Activated CD4-positive, alpha-beta T cell treated with anti-CD3 and anti-CD28 coated beads, Interleukin-2, amount 50 U/mL, for 48 hours (primary cell): ENCODE data around the gene GRPR.
"Not testable (repeated sequence)": the region's sequence is repeated elsewhere in the genome, so short reads cannot be mapped to it uniquely, and the experiment has no call there.

Experiments
- DNase-seq, 2 experiments: peaks; one replicate each; pipeline ENCODE4 v3.0.0-alpha.2; 2020

The GRPR gene

DNA sequence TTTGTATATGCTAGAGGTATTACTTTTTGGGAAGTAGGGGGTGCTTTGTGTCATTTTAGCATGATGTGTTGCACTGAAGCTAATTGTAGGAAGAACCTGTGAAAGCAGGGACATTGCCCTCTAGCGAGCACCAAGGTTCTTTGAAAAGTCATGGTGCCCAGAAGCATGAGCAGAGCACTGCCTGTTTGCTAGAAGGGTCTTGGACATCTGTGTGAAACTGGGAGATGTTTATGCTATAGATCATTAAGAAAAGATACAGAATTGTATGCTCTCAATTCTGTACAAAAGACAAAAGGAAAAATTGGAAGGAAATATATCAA is 14.7 kb downstream of the GRPR start:
- DNase-seq = no peak

DNA sequence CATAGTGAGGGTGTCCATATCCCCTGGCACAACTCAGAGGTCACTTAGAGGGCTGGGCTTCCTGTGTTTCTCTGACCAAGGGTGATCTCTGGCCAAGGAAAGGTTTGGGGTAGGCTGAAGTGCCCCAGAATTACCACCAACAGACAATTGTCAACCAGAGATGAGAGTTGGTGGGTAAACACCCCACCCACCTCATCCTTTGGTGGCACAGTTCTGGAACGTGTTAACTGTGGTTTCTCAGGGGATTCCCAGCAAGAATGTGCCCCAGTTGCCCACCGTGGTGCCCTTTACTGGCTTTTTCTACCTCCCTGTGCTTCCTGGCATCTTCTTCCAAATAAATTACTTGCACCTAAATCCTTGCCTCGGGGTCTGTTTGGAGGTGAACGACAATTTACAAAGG is 17.1 kb downstream of the GRPR start:
- DNase-seq = no peak

DNA sequence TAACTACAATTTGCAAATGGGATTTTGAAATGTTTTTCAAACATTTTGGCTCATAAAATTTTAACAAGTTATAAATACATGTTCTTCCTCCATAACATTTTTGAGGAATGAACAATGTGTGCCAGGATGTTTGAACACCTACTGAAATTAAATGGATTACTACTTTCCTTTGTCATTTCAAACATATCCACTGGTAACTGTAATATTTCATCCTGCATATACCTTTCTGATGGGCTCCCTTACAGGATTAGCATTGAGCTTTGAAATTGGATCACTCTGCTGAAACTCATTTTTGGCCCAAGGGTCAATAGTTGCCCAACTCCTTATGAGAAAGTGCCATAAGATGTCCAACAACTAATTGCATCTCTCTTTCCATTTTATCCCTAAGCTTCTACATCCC is 17.6 kb downstream of the GRPR start:
- DNase-seq = no peak

DNA sequence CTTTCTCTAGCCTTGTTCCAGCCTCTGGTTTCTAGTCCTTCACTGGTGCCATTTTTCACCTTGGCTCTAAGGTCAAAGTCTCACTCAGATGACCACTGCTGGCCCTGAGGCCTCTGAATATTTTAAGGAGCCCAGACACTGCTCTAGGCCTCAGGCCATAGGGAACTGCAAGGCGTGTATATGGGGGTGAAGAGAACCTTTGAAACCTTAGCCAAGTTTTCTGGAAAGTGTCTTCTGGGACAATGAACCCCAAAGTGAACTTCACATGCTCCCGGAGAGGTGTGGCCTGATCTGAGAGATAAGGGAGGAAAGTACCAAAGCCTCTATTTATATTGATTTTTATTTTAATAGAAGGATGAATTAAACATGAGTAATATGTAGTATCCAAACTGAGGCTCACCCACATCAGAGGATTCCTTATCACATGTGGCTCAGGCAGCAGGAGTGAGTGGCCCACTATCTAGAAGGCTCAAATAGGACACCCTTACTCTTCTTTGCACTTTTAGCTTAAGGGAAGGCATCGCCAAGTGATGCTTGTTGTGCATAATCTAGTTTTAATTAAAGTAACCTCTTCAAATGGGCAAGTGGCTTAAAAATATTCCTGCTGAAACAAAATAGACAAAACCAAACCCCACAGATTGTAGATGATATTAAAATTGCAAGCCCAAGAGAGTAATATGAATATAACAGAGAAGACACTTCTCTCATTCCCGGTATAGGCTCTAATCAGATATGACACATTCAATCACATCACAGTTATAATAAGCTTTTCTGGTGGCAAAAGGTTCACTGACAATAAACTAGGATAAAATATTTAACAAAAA is 18.3 kb downstream of the GRPR start:
- no peak for DNase-seq

DNA sequence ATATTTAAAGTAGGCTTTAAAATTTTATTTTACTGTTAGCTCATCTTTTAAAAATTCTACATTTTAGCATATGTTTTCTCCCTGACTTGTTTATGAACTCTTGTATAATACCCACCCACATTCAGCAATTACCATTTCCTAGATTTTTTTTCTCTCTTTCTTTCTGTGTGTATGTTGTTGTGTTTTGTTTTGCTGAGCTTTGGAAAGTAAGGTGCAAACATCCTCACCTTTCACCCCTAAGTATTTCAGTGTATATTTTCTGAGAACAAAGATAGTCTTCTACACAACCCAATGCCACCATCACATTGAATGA is 18.8 kb downstream of the GRPR start:
- no peak for DNase-seq

DNA sequence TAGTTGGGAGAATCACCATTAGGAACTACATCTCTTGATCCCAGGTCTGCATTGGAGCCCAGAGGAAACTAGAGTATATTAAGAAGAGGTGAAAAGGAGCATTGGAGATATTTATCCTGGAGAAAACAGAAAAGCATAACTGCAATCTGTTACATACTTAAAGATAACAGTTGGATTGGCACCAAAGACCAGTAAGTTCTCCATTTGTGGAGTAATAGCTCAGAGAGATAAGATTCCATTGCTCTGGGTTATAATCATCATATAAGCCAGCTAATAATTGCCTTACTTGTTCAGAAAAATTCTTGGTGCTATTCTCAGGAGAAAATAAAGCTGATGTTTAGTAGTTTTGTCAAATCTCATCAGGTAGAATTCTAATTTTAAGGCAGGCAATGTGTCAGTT is 20.6 kb downstream of the GRPR start:
- DNase-seq = no peak

DNA sequence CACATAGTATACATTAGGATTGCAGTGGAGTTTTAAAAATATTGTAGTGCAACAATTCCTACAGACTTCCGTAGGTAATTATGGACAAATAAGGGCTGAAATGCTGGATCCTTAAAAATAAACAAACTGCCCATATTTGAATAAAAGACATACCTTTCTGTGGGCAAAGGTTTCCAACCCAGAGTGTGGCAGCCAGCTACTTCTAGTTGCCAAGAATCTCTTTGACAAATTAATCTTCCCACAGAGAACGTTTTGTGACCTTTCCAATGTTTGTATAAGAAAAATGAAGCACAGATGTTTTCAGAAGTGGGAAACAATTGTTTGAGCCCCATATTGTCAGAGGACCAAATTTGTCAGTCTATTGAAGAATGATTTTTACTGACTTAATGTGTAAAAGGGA is 21.1 kb downstream of the GRPR start:
- no peak for DNase-seq

DNA sequence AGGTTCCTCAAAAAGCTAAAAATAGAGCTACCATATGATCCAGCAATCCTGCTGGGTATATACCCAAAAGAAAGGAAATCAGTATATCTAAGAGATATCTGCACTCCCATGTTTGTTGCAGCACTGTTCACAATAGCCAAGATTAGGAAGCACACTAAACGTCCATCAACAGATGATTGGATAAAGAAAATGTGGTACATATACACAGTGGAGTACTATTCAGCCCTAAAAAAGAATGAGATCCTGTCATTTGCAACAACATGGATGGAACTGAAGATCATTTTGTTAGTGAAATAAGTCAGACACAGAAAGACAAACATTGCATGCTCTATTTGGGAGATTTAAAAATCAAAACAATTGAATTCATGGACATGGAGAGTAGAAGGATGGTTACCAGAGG is 21.7 kb downstream of the GRPR start:
- not testable (repeated sequence) for DNase-seq

DNA sequence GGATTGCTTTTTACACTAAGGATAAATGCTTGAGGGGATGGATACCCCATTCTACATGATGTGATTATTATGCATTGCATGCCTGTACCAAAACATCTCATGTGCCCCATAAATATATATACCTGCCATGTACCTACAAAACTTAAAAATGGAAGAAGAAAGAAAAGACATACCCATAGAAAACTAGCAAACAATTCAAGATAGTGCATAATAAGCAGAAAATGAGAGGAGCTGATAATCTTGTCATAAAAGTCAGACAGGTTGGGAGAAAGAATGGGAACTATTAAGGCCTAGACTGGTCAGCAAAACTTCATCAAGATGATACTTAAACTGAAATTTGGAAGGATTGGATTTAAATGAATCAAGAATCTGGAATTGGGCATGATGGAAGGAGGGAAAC is 22.3 kb downstream of the GRPR start:
- no peak for DNase-seq

DNA sequence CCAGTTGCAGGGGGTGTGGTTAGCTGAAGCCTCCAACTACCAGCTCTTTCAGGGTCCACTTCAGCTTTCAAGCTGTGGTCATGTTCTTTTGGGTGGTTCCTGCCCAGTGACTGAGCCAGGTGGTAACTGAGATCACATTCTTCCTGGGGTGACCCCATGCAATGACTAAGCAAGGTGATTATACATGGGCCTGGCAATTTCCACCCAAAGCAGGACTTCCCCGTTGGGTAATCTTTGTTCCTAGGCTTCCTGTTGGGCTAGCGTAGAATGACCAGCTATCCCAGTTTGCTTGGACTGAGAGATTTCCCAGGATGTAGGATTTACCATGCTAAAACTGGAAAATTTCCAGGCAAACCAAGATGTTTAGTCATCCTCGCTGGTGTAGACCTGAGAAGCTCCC is 25.5 kb downstream of the GRPR start:
- no peak for DNase-seq

DNA sequence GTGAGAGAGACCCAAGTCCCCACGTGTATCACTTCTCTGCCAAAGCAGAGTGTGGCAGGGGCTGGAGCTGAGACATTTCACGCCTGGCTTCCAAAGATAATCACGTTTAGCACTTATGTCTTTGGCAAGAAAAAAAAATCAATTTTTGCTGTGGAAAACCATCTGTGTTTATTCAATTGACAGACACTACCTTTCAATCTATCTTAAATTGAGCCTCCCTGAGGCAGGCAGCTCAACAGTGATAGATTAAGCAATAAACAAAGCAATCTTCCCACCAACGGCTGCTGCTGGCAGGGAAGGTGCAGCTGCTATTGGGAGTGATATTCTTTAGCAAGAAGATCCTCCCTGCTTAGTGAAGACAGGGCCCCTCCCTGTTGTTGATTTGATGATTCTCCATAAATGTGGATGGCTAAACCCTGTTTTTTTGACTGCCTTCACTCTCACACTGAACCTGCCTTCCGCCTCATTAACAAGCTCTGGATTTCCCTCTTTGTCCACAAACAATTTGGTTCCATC is 32.3 kb downstream of the GRPR start:
- no peak for DNase-seq

DNA sequence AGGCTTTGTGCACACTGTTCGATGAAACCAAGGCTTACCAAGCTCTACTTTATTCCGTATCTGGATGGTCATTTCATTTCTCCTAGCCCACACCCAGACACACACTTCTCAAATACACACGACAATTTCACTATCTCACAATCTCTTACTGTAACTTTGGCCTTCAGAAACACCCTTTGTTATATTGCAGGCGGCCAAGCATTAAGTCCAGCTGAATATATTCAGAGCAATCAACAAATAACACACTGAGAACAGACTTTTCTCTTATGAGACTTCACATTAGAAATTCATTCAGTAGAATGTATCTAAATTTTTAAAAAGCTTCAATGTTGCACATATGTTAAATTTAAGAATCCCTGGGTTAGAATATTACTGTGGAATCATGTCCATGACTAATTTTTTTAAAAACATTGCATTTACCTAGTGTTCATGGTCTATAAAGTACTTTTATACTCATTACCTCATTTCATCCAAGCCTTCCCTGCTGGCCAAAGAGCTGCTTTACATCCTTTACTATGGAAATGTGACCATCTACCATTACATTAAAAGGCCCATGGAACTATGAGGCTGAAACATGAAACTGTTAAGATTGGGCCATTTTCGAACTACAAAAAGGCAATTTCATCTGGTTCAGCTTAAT is 33.4 kb downstream of the GRPR start:
- DNase-seq = no peak

DNA sequence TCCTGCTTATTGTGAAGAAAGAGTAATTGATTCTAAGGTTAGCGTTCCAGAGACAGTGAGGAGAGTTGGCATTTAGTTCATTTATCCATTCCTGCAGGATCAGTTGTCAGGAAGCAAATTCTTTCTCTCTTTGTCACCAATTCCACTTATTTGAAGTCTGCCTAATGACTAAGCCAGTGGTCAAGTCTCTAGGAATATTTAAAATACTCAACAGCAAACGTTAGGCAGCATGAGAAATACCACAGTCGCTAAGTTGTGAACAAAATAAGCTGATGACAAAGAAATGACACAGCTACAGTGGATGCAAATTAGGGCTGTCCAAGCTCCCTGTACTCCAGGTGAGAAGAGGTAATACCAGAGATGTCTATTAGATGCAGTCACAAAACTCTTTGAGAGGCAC is 37.4 kb downstream of the GRPR start:
- DNase-seq = no peak

DNA sequence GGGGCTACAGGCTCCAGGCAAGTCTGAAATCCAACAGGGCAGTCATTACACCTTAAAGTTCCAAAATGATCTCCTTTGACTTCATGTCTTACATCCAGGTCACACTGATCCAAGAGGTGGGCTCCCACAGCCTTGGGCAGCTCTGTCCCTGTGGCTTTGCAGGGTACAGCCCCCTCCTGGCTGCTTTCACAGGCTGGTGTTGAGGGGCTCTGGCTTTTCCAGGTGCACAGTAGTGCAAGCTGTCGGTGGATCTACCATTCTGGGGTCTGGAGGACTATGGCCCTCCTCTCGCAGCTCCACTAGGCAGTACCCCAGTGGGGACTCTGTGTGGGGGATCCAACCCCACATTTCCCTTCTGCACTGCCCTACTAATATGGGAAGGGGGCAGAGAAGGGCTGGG is 37.8 kb downstream of the GRPR start:
- not testable (repeated sequence) for DNase-seq

DNA sequence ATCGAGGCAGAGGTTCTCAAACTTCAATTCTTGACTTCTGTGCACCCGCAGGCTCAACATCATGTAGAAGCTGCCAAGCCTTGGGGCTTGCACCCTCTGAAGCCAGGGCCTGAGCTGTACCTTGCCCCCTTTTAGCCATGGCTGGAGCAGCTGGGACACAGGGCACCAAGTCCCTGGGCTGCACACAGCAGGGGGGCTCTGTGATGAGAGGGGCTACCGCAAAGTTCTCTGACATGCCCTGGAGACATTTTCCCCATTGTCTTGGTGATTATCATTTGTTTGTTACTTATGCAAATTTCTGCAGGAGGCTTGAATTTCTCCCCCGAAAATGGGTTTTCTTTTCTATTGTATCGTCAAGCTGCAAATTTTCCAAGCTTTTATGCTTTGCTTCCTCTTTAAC is 39.0 kb downstream of the GRPR start:
- DNase-seq = no peak

DNA sequence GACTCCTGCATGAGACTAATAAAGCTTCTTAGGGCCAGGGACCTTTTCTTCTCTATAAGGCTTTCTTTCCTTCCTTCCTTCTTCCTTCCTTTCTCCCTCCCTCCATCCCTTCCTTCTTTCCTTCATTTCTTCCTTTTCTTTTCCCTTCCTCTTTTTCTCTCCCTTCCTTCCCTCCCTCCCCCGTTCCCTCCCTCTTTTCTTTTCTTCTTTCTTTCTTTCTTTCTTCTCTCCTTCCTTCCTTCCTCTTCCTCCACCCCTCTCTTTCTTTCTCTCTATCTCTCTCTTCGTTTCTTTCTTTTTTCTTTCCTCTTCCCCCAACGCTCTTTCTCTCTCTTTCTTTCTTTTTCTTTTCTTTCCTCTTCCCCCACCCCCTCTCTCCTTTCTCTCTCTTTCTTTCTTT is 41.4 kb downstream of the GRPR start:
- DNase-seq = no peak

DNA sequence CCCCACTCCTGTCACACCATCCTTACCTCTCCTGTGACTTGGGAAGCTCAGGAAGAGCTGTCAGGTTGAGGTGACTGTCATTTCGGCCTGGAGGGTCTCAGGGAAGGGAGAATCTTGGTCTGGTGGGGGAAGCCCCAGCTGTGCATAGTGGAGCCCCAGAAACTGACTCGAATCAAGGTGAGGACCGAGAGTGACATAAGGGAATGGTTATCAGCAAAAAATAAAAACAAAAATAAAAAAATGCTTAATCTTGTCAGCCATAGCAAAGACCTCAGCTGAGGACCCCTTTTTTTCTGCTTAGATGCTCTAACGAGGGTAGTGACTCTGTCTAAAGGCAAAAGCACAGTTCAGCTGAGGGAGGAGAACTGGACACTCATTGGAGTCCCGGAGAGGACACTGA is 43.8 kb downstream of the GRPR start, which contains the start of gene MAGEB17:
TSS of gene MAGEB17 (plus strand) at position 301 of the 400 bp plus-strand sequence. CDS start 2,902 bp downstream, outside the sequence.
- DNase-seq = no peak

DNA sequence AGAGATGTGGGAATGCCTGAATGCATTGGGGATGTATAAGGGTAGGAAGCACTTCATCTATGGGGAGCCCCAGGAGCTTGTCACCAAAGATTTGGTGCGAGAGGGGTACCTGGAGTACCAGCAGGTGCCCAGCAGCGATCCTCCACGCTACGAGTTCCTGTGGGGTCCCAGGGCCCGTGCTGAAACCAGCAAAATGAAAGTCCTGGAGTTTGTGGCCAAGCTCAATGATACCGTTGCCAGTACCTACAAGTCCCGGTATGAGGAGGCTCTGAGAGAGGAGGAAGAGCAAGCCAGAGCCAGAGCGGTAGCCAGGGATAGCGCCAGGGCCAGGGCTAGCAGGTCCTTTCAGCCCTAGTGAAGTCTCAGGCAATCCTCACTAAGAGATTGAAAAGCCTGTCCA is 47.7 kb downstream of the GRPR start:
- DNase-seq = no peak

DNA sequence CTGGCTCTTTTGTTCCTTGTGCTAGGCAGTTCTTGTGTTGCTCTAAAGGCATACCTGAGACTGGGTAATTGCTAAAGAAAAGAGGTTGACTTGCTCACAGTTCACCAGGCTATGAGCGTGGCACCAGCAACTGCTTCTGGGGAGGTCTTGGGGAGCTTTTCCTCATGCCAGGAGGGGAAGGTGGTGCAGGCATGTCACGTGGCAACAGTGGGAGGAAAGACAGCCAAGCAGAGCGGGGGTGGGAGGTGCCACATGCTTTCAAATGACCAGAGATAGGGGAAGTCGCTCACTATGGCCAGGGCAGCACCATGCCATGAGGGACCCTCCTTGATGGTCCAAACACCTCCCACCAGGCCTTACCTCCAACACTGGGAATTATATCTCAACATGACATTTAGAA is 48.6 kb downstream of the GRPR start:
- DNase-seq = no peak

DNA sequence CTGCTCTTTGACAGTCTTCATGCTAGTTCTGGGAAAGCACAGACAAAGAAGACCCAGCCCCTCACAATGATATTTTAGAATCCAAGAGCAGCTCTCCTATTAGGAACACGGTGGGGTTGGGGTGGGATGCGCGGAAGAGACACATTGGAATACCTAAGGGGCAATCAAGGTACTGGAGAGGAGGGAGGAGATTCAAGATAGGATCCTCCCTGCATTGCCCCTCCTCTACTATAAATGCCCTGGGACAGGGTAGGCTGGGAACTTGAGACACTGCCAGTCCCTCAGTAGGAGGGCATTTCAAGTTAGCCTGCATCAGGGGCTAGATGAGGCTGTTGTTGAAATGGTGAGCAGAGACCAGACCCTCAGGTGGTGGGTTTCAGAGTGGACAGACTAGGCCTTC is 49.0 kb downstream of the GRPR start:
- no peak for DNase-seq

DNA sequence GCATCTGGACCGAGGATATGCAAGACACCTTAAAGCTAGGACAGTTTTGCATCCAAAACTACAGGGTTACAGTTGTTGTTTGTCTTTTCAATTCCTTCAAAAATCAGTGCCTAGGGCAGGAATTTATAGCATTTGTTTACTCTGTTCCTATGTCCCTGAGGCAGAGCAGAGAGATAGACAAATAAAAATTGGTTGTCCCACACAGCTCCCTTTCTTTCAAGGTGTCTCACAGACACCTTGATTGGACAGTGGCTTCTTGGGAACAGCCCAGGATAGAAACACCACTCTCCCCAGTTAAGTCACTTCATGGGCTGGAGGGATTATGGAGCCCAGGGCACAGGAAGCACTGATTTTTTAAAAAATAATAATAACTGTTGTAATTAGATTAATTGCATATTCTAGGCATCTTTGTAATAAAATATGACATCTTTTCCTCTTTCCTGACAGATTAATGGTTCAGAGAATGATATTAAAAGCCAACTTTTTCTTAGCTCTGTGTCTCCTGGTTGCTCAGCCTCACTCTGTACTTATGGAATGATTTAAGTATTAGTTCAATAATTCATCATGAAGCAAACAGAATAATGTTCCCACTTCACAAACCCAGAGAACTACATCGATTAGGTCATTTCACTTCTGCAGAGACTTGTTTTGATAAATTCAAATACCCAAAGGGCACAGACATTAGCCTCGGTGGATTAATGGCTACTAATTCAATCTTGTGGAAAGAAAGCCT is 52.1 kb downstream of the GRPR start:
- no peak for DNase-seq

DNA sequence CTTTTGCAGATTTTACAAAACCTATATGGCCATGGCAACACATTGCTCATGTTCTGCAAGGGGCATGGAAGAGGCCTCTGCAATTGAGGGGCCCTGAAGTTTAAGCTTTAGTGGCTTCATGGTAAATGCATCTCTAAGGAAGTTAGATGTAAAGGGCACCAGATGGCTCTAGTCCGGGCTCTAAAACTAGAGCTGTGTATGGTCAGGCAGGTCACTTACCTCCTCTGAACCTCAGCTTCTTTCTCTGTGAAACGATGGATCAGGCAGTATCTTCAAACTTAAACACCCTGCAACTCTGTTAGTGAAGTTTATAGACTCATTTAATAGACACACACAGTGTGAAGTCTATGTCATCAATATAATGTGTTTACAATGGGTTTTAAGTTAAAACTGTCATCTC is 53.9 kb downstream of the GRPR start:
- no peak for DNase-seq

DNA sequence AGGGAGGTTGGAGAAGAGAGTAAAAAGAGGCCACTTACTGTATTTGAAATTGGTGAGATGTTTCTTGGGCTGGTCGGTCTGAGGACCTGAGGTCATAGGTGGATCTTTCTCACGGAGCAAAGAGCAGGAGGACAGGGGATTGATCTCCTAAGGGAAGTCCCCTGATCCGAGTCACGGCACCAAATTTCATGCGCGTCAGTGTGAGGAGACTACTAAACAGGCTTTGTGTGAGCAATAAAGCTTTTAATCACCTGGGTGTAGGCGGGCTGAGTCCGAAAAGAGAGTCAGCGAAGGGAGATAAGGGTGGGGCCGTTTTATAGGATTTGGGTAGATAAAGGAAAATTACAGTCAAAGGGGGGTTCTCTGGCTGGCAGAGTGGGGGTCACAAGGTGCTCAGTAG is 60.5 kb downstream of the GRPR start:
- not testable (repeated sequence) for DNase-seq

DNA sequence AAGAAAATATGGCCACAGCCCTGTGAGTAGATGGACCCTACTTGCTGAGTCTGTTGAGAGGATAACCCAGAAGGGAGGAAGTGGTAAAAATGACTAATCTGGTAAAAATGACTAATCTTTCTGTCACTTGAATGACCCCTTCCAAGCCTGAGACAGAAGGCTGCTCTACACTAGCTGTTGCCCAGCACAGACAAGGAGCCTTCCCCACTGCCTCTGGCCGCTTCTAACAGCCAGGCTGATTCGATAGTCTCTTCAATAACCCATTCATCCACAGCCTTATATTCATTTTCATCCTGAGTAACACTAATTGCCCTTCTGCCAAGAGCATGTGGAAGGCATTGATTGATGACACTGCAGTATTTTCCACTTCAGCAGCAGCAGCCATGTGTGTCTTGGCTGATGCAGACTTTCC is 62.4 kb downstream of the GRPR start:
- no peak for DNase-seq
